ENCODE results near the gene TMEM97. TPM values are rescaled to one million over a fixed set of nuclear protein-coding genes. Genes with fewer than 3 reads are reported as not detected.
"Not testable (repeated sequence)": the region's sequence is repeated elsewhere in the genome, so short reads cannot be mapped to it uniquely, and the experiment has no call there.

Gene TMEM97
- total RNA-seq (10 to 100 TPM; 45.6 to 53.8 TPM), polyA plus RNA-seq (ENCODE audit: insufficient read length in 2 of 2) (10 to 100 TPM; 56.4 to 56.9 TPM)
- long read RNA-seq, donor 1, transcript TMEM97-201 (3 exons, 2,568 nt): major isoform, 18 of 156 reads
- long read RNA-seq, donor 1, partial matches to known transcripts: 108 of 156 reads
- long read RNA-seq, donor 1, other reads (novel, unspliced or antisense): 28 of 156 reads
- long read RNA-seq, donor 2, transcript TMEM97-201 (3 exons, 2,568 nt): major isoform, 10 of 21 reads
- long read RNA-seq, donor 2, partial matches to known transcripts: 0 of 21 reads
- long read RNA-seq, donor 2, other reads (novel, unspliced or antisense): 9 of 21 reads
- long read RNA-seq, donor 3, transcript TMEM97-201 (3 exons, 2,568 nt): major isoform, 19 of 55 reads
- long read RNA-seq, donor 3, partial matches to known transcripts: 9 of 55 reads
- long read RNA-seq, donor 3, other reads (novel, unspliced or antisense): 25 of 55 reads
- long read RNA-seq, donor 4, transcript TMEM97-201 (3 exons, 2,568 nt): major isoform, 13 of 233 reads
- long read RNA-seq, donor 4, partial matches to known transcripts: 189 of 233 reads
- long read RNA-seq, donor 4, other reads (novel, unspliced or antisense): 30 of 233 reads

- Histone ChIP-seq H3K27ac (ENCODE audit: low read depth, low read length) (peak within 1 kb of the TSS; percentile 85), H3K4me1 (ENCODE audit: control insufficient read depth, insufficient read depth, low read length) (peaks cover 22% of the 10 kb centered on the region), H3K9me3 (ENCODE audit: control insufficient read depth, insufficient read depth, low read length) (no peaks in the 10 kb centered on the region), H3K36me3 (ENCODE audit: control insufficient read depth, insufficient read depth, low read length) (no peaks in the 10 kb centered on the region), H3K27me3 (ENCODE audit: control insufficient read depth, insufficient read depth, low read length) (no peaks in the 10 kb centered on the region), H3K4me3 (ENCODE audit: low read depth, low read length) (peak within 1 kb of the TSS; percentile 79)
- 0% methylated on average over 68 of the region's 72 CpGs for WGBS (ENCODE audit: insufficient coverage)
- DNase-seq (ENCODE audit: low read depth in 4 of 6, low spot score in 6 of 6): peak; percentile 89 to 99 (median 94)
Measured at GRCh38 chr17:28318759-28319597, at the start of gene TMEM97. TMEM97 (plus strand) TSS chr17:28319200; CDS start chr17:28319240, 40 bp downstream.

GRCh38 chr17:28270055-28270454 is 48.9 kb upstream of the TMEM97 start:
- H3K9me3 ChIP-seq (ENCODE audit: control insufficient read depth, insufficient read depth, low read length): no peaks in the 10 kb centered on the region
- no peak for DNase-seq (ENCODE audit: low read depth in 4 of 6, low spot score in 6 of 6)
- no peaks in the 10 kb centered on the region for H3K36me3 ChIP-seq (ENCODE audit: control insufficient read depth, insufficient read depth, low read length)
- H3K27ac ChIP-seq (ENCODE audit: low read depth, low read length): no peak overlapping the region
- WGBS (ENCODE audit: insufficient coverage): 79% methylated on average over 2 of the region's 2 CpGs
- no peaks in the 10 kb centered on the region for H3K27me3 ChIP-seq (ENCODE audit: control insufficient read depth, insufficient read depth, low read length)
- H3K4me1 ChIP-seq (ENCODE audit: control insufficient read depth, insufficient read depth, low read length): no peaks in the 10 kb centered on the region
- no peak overlapping the region for H3K4me3 ChIP-seq (ENCODE audit: low read depth, low read length)

DNA sequence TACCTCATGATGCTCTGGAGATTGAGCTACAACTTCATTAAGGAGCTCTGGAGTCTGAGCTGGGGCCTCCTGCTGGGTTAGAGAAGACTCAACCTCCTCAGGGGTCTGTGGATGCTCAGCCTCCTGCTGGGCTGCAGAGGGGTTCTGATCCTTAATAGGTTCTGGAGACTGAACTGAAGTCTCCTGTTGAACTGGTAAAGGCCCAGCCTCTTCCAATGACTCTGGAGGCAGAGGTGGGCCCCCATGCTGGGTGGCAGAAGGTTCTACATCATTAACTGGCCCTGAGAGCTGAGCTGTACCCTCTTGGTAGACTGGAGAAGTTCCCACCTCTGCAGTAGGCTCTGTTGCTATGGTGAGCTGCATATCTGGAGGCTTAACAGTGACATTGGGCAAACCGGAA is 48.1 kb upstream of the TMEM97 start:
- no peaks in the 10 kb centered on the region for H3K4me1 ChIP-seq (ENCODE audit: control insufficient read depth, insufficient read depth, low read length)
- 70% methylated on average over 1 of the region's 1 CpG for WGBS (ENCODE audit: insufficient coverage)

GRCh38 chr17:28271431-28271830 is 47.6 kb upstream of the TMEM97 start:
- Histone ChIP-seq H3K4me1 (ENCODE audit: control insufficient read depth, insufficient read depth, low read length) (no peaks in the 10 kb centered on the region), H3K4me3 (ENCODE audit: low read depth, low read length) (no peak overlapping the region), H3K27ac (ENCODE audit: low read depth, low read length) (no peak overlapping the region), H3K27me3 (ENCODE audit: control insufficient read depth, insufficient read depth, low read length) (no peaks in the 10 kb centered on the region), H3K36me3 (ENCODE audit: control insufficient read depth, insufficient read depth, low read length) (no peaks in the 10 kb centered on the region), H3K9me3 (ENCODE audit: control insufficient read depth, insufficient read depth, low read length) (no peaks in the 10 kb centered on the region)
- 100% methylated on average over 1 of the region's 3 CpGs for WGBS (ENCODE audit: insufficient coverage)
- DNase-seq (ENCODE audit: low read depth in 4 of 6, low spot score in 6 of 6): no peak

More for the DNA sequence above, 48.1 kb upstream of the TMEM97 start:
- H3K36me3 ChIP-seq (ENCODE audit: control insufficient read depth, insufficient read depth, low read length): no peaks in the 10 kb centered on the region
- no peaks in the 10 kb centered on the region for H3K9me3 ChIP-seq (ENCODE audit: control insufficient read depth, insufficient read depth, low read length)
- H3K27ac ChIP-seq (ENCODE audit: low read depth, low read length): no peak overlapping the region
- H3K4me3 ChIP-seq (ENCODE audit: low read depth, low read length): no peak overlapping the region
- H3K27me3 ChIP-seq (ENCODE audit: control insufficient read depth, insufficient read depth, low read length): no peaks in the 10 kb centered on the region
- no peak for DNase-seq (ENCODE audit: low read depth in 4 of 6, low spot score in 6 of 6)

DNA sequence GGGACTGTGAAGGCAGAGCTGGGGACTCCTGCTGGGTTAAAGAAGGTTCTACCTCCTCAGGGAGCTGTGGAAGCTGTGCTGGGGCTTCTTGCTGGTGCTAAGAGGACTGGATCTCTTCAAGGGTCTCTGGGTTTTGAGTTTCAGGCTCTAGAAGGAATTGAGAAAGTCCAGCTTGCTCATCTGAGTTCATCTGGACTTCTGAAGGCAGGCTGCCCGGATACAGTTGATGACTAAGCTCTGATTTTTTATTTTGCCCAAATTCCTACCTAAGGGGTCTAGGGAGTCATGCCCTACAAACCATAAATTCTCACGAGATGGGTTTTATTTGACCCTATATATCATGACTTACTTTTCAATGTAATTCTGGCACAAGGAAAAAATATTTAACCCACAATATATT is 46.8 kb upstream of the TMEM97 start:
- Histone ChIP-seq H3K4me3 (ENCODE audit: low read depth, low read length) (no peak overlapping the region), H3K27ac (ENCODE audit: low read depth, low read length) (no peak overlapping the region), H3K4me1 (ENCODE audit: control insufficient read depth, insufficient read depth, low read length) (no peaks in the 10 kb centered on the region), H3K27me3 (ENCODE audit: control insufficient read depth, insufficient read depth, low read length) (no peaks in the 10 kb centered on the region), H3K36me3 (ENCODE audit: control insufficient read depth, insufficient read depth, low read length) (no peaks in the 10 kb centered on the region), H3K9me3 (ENCODE audit: control insufficient read depth, insufficient read depth, low read length) (no peaks in the 10 kb centered on the region)
- WGBS (ENCODE audit: insufficient coverage): 80% methylated on average over 2 of the region's 2 CpGs
- DNase-seq (ENCODE audit: low read depth in 4 of 6, low spot score in 6 of 6): no peak

DNA sequence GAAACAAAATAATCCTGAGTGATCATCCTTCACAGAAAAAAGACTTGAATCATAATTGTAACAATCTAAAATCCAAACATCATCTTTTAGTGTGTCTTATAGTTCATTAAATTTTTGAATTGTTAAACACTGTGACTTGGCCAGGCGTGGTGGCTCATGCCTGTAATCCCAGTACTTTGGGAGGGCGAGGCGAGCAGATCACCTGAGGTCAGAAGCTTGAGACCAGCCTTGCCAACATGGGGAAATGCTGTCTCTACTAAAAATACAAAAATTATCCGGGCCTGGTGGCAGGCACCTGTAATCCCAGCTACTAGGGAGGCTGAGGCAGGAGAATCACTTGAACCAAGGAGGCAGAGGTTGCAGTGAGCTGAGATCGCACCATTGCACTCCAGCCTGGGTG is 45.7 kb upstream of the TMEM97 start:
- H3K4me3 ChIP-seq (ENCODE audit: low read depth, low read length); DNase-seq (ENCODE audit: low read depth in 4 of 6, low spot score in 6 of 6); H3K4me1 ChIP-seq (ENCODE audit: control insufficient read depth, insufficient read depth, low read length); H3K27ac ChIP-seq (ENCODE audit: low read depth, low read length); H3K27me3 ChIP-seq (ENCODE audit: control insufficient read depth, insufficient read depth, low read length); H3K9me3 ChIP-seq (ENCODE audit: control insufficient read depth, insufficient read depth, low read length); H3K36me3 ChIP-seq (ENCODE audit: control insufficient read depth, insufficient read depth, low read length): not testable (repeated sequence)
- WGBS (ENCODE audit: insufficient coverage): 67% methylated on average over 2 of the region's 5 CpGs

DNA sequence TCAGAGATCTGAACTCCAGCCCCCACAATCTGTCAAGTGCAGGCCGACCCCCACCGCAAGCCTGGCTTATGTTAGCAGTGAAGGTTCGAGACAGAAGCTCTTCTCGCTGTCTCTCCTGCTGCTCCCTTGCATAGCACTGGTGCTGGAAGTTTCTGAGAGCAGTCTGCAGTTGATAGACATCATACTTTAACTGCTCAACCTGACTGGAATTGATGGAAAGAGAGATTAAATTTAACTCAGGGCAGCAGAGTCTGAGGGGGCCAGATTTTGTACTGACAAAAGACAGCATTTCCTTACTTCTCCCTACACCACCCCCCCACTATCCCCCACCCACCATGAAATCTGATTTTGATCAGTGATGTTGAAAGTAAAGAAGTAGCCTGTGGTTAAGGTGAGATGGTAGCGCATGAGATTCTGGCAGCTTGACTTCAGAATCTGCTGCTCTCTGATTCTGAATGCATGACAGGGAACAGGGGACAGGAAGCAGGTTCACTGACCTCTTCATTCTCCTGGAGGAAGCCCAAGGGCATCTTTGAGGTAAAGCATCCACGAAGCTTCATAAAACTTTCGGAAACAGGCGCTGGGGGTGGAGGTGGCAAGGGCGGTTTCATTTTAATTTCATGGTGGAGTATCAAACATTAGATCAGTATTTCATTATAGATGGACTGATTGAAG is 44.3 kb upstream of the TMEM97 start:
- H3K9me3 ChIP-seq (ENCODE audit: control insufficient read depth, insufficient read depth, low read length): no peaks in the 10 kb centered on the region
- H3K27ac ChIP-seq (ENCODE audit: low read depth, low read length): no peak overlapping the region
- no peak for DNase-seq (ENCODE audit: low read depth in 4 of 6, low spot score in 6 of 6)
- 83% methylated on average over 4 of the region's 9 CpGs for WGBS (ENCODE audit: insufficient coverage)
- no peaks in the 10 kb centered on the region for H3K36me3 ChIP-seq (ENCODE audit: control insufficient read depth, insufficient read depth, low read length)
- no peaks in the 10 kb centered on the region for H3K4me1 ChIP-seq (ENCODE audit: control insufficient read depth, insufficient read depth, low read length)
- no peaks in the 10 kb centered on the region for H3K27me3 ChIP-seq (ENCODE audit: control insufficient read depth, insufficient read depth, low read length)
- no peak overlapping the region for H3K4me3 ChIP-seq (ENCODE audit: low read depth, low read length)

- Histone ChIP-seq H3K36me3 (ENCODE audit: control insufficient read depth, insufficient read depth, low read length) (no peaks in the 10 kb centered on the region), H3K27me3 (ENCODE audit: control insufficient read depth, insufficient read depth, low read length) (no peaks in the 10 kb centered on the region), H3K4me1 (ENCODE audit: control insufficient read depth, insufficient read depth, low read length) (no peaks in the 10 kb centered on the region), H3K9me3 (ENCODE audit: control insufficient read depth, insufficient read depth, low read length) (no peaks in the 10 kb centered on the region), H3K4me3 (ENCODE audit: low read depth, low read length) (no peak overlapping the region), H3K27ac (ENCODE audit: low read depth, low read length) (no peak overlapping the region)
- WGBS (ENCODE audit: insufficient coverage): 100% methylated on average over 5 of the region's 6 CpGs
- DNase-seq (ENCODE audit: low read depth in 4 of 6, low spot score in 6 of 6): no peak
Measured at GRCh38 chr17:28276011-28276410, 43.0 kb upstream of the TMEM97 start.

DNA sequence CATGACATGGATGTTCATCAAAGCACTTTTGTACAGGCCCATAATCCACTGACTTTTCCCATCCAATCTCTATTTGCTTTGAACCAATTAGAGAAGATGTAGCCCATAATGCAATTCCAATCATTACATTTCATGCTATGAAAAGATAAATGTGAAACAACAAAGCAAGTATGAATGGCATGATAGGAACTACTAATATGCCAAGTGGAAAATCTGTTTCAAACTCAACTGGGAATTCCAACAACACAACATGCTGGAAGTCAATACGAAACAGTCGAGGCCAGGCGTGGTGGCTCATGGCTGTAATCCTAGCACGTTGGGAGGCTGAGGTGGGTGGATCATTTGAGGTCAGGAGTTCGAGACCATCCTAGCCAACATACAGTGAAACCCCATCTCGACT is 39.6 kb upstream of the TMEM97 start:
- DNase-seq (ENCODE audit: low read depth in 4 of 6, low spot score in 6 of 6): no peak
- H3K27ac ChIP-seq (ENCODE audit: low read depth, low read length): no peak overlapping the region
- WGBS (ENCODE audit: insufficient coverage): no CpG with 5 or more reads among the region's 6 CpGs
- H3K9me3 ChIP-seq (ENCODE audit: control insufficient read depth, insufficient read depth, low read length): no peaks in the 10 kb centered on the region
- no peaks in the 10 kb centered on the region for H3K36me3 ChIP-seq (ENCODE audit: control insufficient read depth, insufficient read depth, low read length)
- H3K27me3 ChIP-seq (ENCODE audit: control insufficient read depth, insufficient read depth, low read length): no peaks in the 10 kb centered on the region
- no peaks in the 10 kb centered on the region for H3K4me1 ChIP-seq (ENCODE audit: control insufficient read depth, insufficient read depth, low read length)
- no peak overlapping the region for H3K4me3 ChIP-seq (ENCODE audit: low read depth, low read length)
